Measurements from ENCODE around the gene CUL2.
"Not testable (repeated sequence)": the region's sequence is repeated elsewhere in the genome, so short reads cannot be mapped to it uniquely, and the experiment has no call there.

Gene CUL2

GRCh38 chr10:35079265-35079664 is 10.9 kb downstream of the CUL2 start:
- DNase-seq: no peak

- no peak for DNase-seq
Measured at GRCh38 chr10:35075228-35075627, 14.9 kb downstream of the CUL2 start.

GRCh38 chr10:35074266-35074665 is 15.9 kb downstream of the CUL2 start:
- DNase-seq: peak; percentile 44

GRCh38 chr10:35070521-35070920 is 19.6 kb downstream of the CUL2 start:
- DNase-seq: no peak

GRCh38 chr10:35063837-35064454 is 26.2 kb downstream of the CUL2 start:
- no peak for DNase-seq

GRCh38 chr10:35059481-35059880 is 30.7 kb downstream of the CUL2 start:
- DNase-seq: no peak

- no peak for DNase-seq
Measured at GRCh38 chr10:35058686-35059085, 31.5 kb downstream of the CUL2 start.

- DNase-seq: peak; percentile 92
Measured at GRCh38 chr10:35058134-35058533, 32.0 kb downstream of the CUL2 start.

- peak; percentile 21 for DNase-seq
Measured at GRCh38 chr10:35056686-35057085, 33.5 kb downstream of the CUL2 start.

- no peak for DNase-seq
Measured at GRCh38 chr10:35056133-35056532, 34.0 kb downstream of the CUL2 start.

- no peak for DNase-seq
Measured at GRCh38 chr10:35050568-35050967, 39.6 kb downstream of the CUL2 start.

GRCh38 chr10:35046074-35046473 is 44.1 kb downstream of the CUL2 start:
- no peak for DNase-seq

- not testable (repeated sequence) for DNase-seq
Measured at GRCh38 chr10:35045275-35045674, 44.9 kb downstream of the CUL2 start.

GRCh38 chr10:35043796-35044344 is 46.3 kb downstream of the CUL2 start:
- DNase-seq: peak; percentile 29

- no peak for DNase-seq
Measured at GRCh38 chr10:35042783-35043182, 47.4 kb downstream of the CUL2 start.

GRCh38 chr10:35041502-35041879 is 48.6 kb downstream of the CUL2 start:
- no peak for DNase-seq

GRCh38 chr10:35040760-35041501 is 49.2 kb downstream of the CUL2 start:
- peak; percentile 78 for DNase-seq

GRCh38 chr10:35037104-35037503 is 53.0 kb downstream of the CUL2 start:
- DNase-seq: no peak

- DNase-seq: no peak
Measured at GRCh38 chr10:35035606-35036005, 54.5 kb downstream of the CUL2 start.

GRCh38 chr10:35027567-35027966 is 62.6 kb downstream of the CUL2 start:
- DNase-seq: peak; percentile 29

GRCh38 chr10:35025916-35026315 is 64.2 kb downstream of the CUL2 start:
- peak; percentile 43 for DNase-seq

GRCh38 chr10:35020481-35020880 is 69.7 kb downstream of the CUL2 start:
- no peak for DNase-seq

- no peak for DNase-seq
Measured at GRCh38 chr10:35019041-35020024, 70.8 kb downstream of the CUL2 start.
